SK-N-SH (cell line): ENCODE data around the gene RPS6KA2. TPM values are rescaled to one million over a fixed set of nuclear protein-coding genes. Genes with fewer than 3 reads are reported as not detected.

Experiments
- CTCF ChIA-PET: fragments of 300-600, 350-600 bp; formaldehyde crosslinking; extraction: SDS; loops from one replicate; lab custom pipeline; 2021; lab: Yijun Ruan, JAX
- POLR2A ChIA-PET: fragments of 350-600 bp; sonication (Branson Sonifier 250); formaldehyde crosslinking; extraction: SDS; loops from one replicate; lab custom pipeline; 2020; ENCODE audit warnings: antibody characterized with exemption, inconsistent platforms; lab: Yijun Ruan, JAX
- DNase-seq: peaks from one replicate; pipeline ENCODE4 v3.0.0; 2012
- H2AFZ ChIP-seq: fragments of 200-600 bp; sonication (generic); 2 replicates; pipeline ENCODE4 v1.8.1; 2016; ENCODE audit warnings: antibody characterized with exemption, mild to moderate bottlenecking, low read depth
- H3F3A ChIP-seq: fragments of 200-600 bp; sonication (generic); replicated peaks from 2 replicates; pipeline ENCODE3; 2016; ENCODE audit warnings: antibody characterized with exemption, mild to moderate bottlenecking; ENCODE audit not compliant: insufficient read depth
- H3K27ac ChIP-seq, 2 experiments: fragments of 200-500 bp in 1 of 2; fragments of 200-600 bp in 1 of 2; sonication (Bioruptor generic) in 1 of 2; sonication (generic), shearing (Covaris generic) in 1 of 2; 2 replicates each; pipeline versions ENCODE4 v1.5.1 to v1.6.1; 2014 to 2016; ENCODE audit warnings: low read depth in 2 of 2, inconsistent platforms in 1 of 2, low read length in 1 of 2, mild to moderate bottlenecking in 1 of 2, mixed read lengths in 1 of 2
- H3K27me3 ChIP-seq: fragments of 200-600 bp; sonication (generic), shearing (Covaris generic); 2 replicates; pipeline ENCODE4 v1.6.1; 2016; ENCODE audit warnings: mixed run types; ENCODE audit not compliant: insufficient read depth
- H3K36me3 ChIP-seq, 2 experiments: fragments of 200-500 bp in 1 of 2; fragments of 200-600 bp in 1 of 2; sonication (Bioruptor generic) in 1 of 2; sonication (generic) in 1 of 2; replicated peaks in 1 of 2; 2 replicates each; pipeline versions ENCODE3 to v1.5.1; 2014 to 2016; ENCODE audit warnings: low read length in 1 of 2, mild to moderate bottlenecking in 1 of 2; ENCODE audit not compliant: insufficient read depth in 2 of 2, control insufficient read depth in 1 of 2
- H3K4me1 ChIP-seq, 2 experiments: fragments of 200-500 bp in 1 of 2; fragments of 200-600 bp in 1 of 2; sonication (Bioruptor generic) in 1 of 2; sonication (generic), shearing (Covaris generic) in 1 of 2; 2 replicates each; pipeline versions ENCODE4 v1.5.1 to v1.6.1; 2014 to 2016; ENCODE audit warnings: low read depth in 1 of 2, low read length in 1 of 2, mixed run types in 1 of 2; ENCODE audit not compliant: insufficient read depth in 2 of 2, control insufficient read depth in 1 of 2
- H3K4me2 ChIP-seq: fragments of 200-600 bp; sonication (generic), shearing (Covaris generic); 2 replicates; pipeline ENCODE4 v1.6.1; 2017; ENCODE audit warnings: mixed run types
- H3K4me3 ChIP-seq, 2 experiments: fragments of 200-500 bp in 1 of 2; fragments of 200-600 bp in 1 of 2; sonication (Bioruptor generic) in 1 of 2; sonication (generic), shearing (Covaris generic) in 1 of 2; 2 replicates each; pipeline versions ENCODE4 v1.5.1 to v1.8.1; 2014 to 2016; ENCODE audit warnings: low read depth in 2 of 2, inconsistent platforms in 1 of 2, low read length in 1 of 2, mild to moderate bottlenecking in 1 of 2, mixed read lengths in 1 of 2, moderate library complexity in 1 of 2
- H3K79me2 ChIP-seq: fragments of 200-600 bp; sonication (generic); 2 replicates; pipeline ENCODE4 v1.8.1; 2017; ENCODE audit warnings: mild to moderate bottlenecking; ENCODE audit not compliant: insufficient read depth
- H3K9ac ChIP-seq: fragments of 200-600 bp; sonication (generic); 2 replicates; pipeline ENCODE4 v1.6.1; 2017; ENCODE audit warnings: mixed run types
- H3K9me2 ChIP-seq: fragments of 200-600 bp; sonication (generic); 2 replicates; pipeline ENCODE4 v1.6.1; 2017; ENCODE audit warnings: mixed run types
- H3K9me3 ChIP-seq: fragments of 200-600 bp; sonication (generic); 2 replicates; pipeline ENCODE4 v1.6.1; 2017; ENCODE audit warnings: mixed run types, mild to moderate bottlenecking, moderate library complexity
- H4K20me1 ChIP-seq: fragments of 200-600 bp; sonication (generic); 2 replicates; pipeline ENCODE4 v1.6.1; 2017; ENCODE audit warnings: mild to moderate bottlenecking, mixed run types; ENCODE audit not compliant: insufficient read depth
- ELF1 ChIP-seq: IDR thresholded peaks from 2 replicates; pipeline ENCODE4 v1.4.0; 2012
- EP300 ChIP-seq, 2 experiments: IDR thresholded peaks; 2 replicates each; pipeline versions ENCODE4 v1.4.0 to v1.6.1; 2012; ENCODE audit warnings: borderline replicate concordance in 1 of 2, low read depth in 1 of 2, low read length in 1 of 2
- EZH2phosphoT487 ChIP-seq: fragments of 200-600 bp; sonication (generic); IDR thresholded peaks from 2 replicates; pipeline ENCODE4 v1.6.1; 2017; ENCODE audit warnings: low read depth, mixed run types, mild to moderate bottlenecking, antibody characterized with exemption, moderate library complexity, borderline replicate concordance
- GABPA ChIP-seq: IDR thresholded peaks from 2 replicates; pipeline ENCODE4 v1.4.0; 2012; ENCODE audit warnings: low read depth, mild to moderate bottlenecking
- GATA2 ChIP-seq: sonication (generic); formaldehyde crosslinking; IDR thresholded peaks from 2 replicates; pipeline ENCODE4 v1.5.0; 2020; ENCODE audit warnings: mild to moderate bottlenecking, missing genetic modification reagents
- MXI1 ChIP-seq: IDR thresholded peaks from 2 replicates; pipeline ENCODE4 v1.6.1; 2012; ENCODE audit warnings: mild to moderate bottlenecking, low read depth, low read length, improper control_type of control experiment
- SMC3 ChIP-seq: IDR thresholded peaks from 2 replicates; pipeline ENCODE4 v1.6.1; 2012; ENCODE audit warnings: low read depth, low read length, improper control_type of control experiment
- USF1 ChIP-seq: IDR thresholded peaks from 2 replicates; pipeline ENCODE4 v1.4.0; 2012; ENCODE audit warnings: low read depth, borderline replicate concordance
- USF2 ChIP-seq: fragments of 150-350 bp; IDR thresholded peaks from 2 replicates; pipeline ENCODE4 v1.6.1; 2017; ENCODE audit warnings: antibody characterized with exemption, low read length, low read depth, borderline replicate concordance
- WGBS: methylation state at CpG from one replicate; pipeline ENCODE4 v1.1.6; 2017; ENCODE audit warnings: low lambda C conversion rate; 5-methylcytosine and 5-hydroxymethylcytosine counted together
- polyA plus RNA-seq, 3 experiments: library from polyadenylated mRNA; depleted of rRNA; stranded (reverse); fragments of >200 nt; gene quantifications; 2 replicates each; pipeline ENCODE4 v1.2.3, GENCODE V29; 2012
- TF ChIP-seq, protein P1 (sequence below): fragments of 200-600 bp; sonication (generic); IDR thresholded peaks from 2 replicates; pipeline ENCODE4 v1.6.1; 2017; ENCODE audit warnings: antibody characterized with exemption, mild to moderate bottlenecking, moderate library complexity

RPS6KA2 gene
- polyA plus RNA-seq, 1 of the 3 experiments (the other 2 are of a cell fraction) = 59.5 TPM

DNA sequence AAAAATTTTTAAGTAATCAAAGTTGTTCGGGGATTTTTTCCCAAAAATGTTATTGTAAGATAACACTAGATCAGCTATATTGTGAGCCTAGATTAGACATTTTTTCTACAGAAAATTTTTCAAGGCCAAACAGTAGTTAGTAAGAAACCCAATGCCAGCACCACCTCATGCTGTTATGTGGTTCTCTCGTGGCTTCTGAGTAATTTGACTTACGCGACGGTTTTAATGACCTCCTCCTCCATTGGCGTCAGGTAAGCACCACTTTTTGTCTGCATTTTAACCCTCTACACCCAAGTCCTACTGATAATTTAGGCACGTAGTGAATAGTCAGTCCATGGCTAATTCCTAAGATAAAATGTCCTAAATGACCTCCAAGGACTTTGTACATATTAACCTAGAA is 9.7 kb downstream of the RPS6KA2 start:
- H4K20me1 ChIP-seq = peaks cover 7% of the 10 kb centered on the region; the same call in 1 of the 2 replicates
- H3K4me1 ChIP-seq = peaks cover 32 to 91% of the 10 kb centered on the region in 2 experiments
- peaks cover 19 to 31% of the 10 kb centered on the region in 2 experiments for H3K36me3 ChIP-seq
- H3K9ac ChIP-seq = no peak overlapping the region
- no peak overlapping the region for H3K4me2 ChIP-seq
- DNase-seq = no peak
- peaks cover 82% of the 10 kb centered on the region for H3K79me2 ChIP-seq
- peak overlapping the region; percentile 14 to 97; a peak in 2 of 4 replicates for H3K27ac ChIP-seq
- H3K9me2 ChIP-seq = no peaks in the 10 kb centered on the region
- H2AFZ ChIP-seq = no peak overlapping the region
- H3K4me3 ChIP-seq = no peak overlapping the region
- ChIA-PET CTCF (interaction anchor here (1.1 kb wide), 1 partner anchor 22 kb away, joined by 3 read pairs; no protein-coding TSS in a partner anchor), POLR2A (no interaction called here)
- no peak for TF ChIP-seq MXI1
- no peak for TF ChIP-seq ELF1
- no peak for TF ChIP-seq USF1
- TF ChIP-seq, protein P1, sequence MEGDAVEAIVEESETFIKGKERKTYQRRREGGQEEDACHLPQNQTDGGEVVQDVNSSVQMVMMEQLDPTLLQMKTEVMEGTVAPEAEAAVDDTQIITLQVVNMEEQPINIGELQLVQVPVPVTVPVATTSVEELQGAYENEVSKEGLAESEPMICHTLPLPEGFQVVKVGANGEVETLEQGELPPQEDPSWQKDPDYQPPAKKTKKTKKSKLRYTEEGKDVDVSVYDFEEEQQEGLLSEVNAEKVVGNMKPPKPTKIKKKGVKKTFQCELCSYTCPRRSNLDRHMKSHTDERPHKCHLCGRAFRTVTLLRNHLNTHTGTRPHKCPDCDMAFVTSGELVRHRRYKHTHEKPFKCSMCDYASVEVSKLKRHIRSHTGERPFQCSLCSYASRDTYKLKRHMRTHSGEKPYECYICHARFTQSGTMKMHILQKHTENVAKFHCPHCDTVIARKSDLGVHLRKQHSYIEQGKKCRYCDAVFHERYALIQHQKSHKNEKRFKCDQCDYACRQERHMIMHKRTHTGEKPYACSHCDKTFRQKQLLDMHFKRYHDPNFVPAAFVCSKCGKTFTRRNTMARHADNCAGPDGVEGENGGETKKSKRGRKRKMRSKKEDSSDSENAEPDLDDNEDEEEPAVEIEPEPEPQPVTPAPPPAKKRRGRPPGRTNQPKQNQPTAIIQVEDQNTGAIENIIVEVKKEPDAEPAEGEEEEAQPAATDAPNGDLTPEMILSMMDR = no peak
- no peak for TF ChIP-seq GABPA
- TF ChIP-seq USF2 = no peak
- TF ChIP-seq EP300 (IDR thresholded peaks at IDR 0.05; ENCODE audit: borderline replicate concordance in 1 of 2, low read depth in 1 of 2, low read length in 1 of 2) = no peak
- no peaks in the 10 kb centered on the region for H3K9me3 ChIP-seq
- H3F3A ChIP-seq = peaks cover 36% of the 10 kb centered on the region
- 92% methylated on average over 7 of the region's 7 CpGs for WGBS
- H3K27me3 ChIP-seq = no peaks in the 10 kb centered on the region

DNA sequence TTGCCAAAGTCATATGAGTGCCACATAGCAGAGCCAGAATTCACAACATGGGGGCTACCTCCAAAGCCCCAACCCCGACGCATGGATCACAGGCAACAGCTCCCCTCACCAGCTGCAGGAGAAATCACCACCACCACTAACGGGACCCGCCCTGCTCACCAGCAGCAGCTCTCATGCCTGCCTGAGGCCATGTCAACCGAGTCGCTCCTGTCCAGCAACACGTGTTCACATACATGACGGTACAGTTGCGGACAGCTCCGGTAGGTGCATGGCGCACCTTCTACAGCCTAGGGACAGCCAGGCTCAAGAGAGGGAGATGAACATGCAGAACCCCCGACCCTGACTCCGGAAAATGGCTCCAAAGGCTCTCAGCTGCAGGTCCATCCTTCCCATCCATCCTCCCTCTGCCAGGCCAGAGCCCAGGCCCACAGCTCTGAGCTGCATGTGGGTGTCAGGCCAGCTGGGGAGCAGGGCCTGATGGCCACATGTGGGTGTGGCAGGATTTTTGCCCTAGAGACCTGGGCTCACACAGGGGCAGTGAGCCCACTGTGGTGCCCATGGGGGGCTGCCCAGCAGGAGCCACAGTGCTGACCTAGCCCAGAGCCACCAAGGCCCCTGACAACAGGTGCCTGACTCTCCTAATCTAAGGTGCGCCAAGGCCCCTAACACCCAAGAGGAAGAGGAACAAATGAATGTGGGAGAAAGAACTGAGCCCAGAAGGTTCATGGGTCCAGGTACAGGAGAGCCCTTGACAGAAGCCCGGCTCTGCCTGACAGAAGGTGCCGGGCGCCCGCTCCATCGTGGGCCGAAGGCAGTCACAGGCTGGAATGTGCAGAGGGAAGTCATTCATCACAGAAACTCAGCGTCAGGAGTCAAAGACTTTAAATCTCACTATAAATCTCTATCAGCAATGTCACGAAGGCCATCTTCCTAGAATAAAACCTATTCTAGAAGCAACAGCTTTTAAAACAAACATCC is 10.5 kb downstream of the RPS6KA2 start:
- POLR2A ChIA-PET = no interaction called here
- Histone ChIP-seq H3K27ac (no peak overlapping the region), H2AFZ (no peak overlapping the region), H3K4me2 (no peak overlapping the region), H3K9me2 (no peaks in the 10 kb centered on the region), H3K4me3 (no peak overlapping the region), H3K36me3 (peaks cover 19 to 39% of the 10 kb centered on the region in 2 experiments), H3K4me1 (peaks cover 25 to 90% of the 10 kb centered on the region in 2 experiments), H3K9ac (no peak overlapping the region), H3F3A (peaks cover 34% of the 10 kb centered on the region), H4K20me1 (peaks cover 7% of the 10 kb centered on the region; the same call in 1 of the 2 replicates), H3K9me3 (no peaks in the 10 kb centered on the region), H3K27me3 (no peaks in the 10 kb centered on the region), H3K79me2 (peaks cover 79% of the 10 kb centered on the region)
- CTCF ChIA-PET = interaction anchor here (0.5 kb wide), 1 partner anchor 39 kb away, joined by 3 read pairs; no protein-coding TSS in a partner anchor
- 93% methylated on average over 17 of the region's 22 CpGs for WGBS
- DNase-seq = no peak
- TF ChIP-seq GATA2 (no peak), EZH2phosphoT487 (no peak), SMC3 (no peak)
